Subcutaneous abdominal adipose tissue (tissue), 5 donors: ENCODE measurements around the gene CBX2.

Source experiments
- H3K27ac ChIP-seq: one replicate; pipeline ENCODE4 v1.7.0; 2013; ENCODE audit warnings: low read depth, mild to moderate bottlenecking, inconsistent platforms, low read length, moderate library complexity
- H3K27me3 ChIP-seq, 5 donors: one replicate each; pipeline ENCODE4 v1.7.0; 2013; ENCODE audit warnings: low read length in 5 of 5, inconsistent platforms in 1 of 5; ENCODE audit not compliant: control insufficient read depth in 5 of 5, insufficient read depth in 4 of 5
- H3K36me3 ChIP-seq, 5 donors: one replicate each; pipeline ENCODE4 v1.7.0; 2013; ENCODE audit warnings: low read length in 5 of 5; ENCODE audit not compliant: control insufficient read depth in 5 of 5, insufficient read depth in 5 of 5
- H3K4me1 ChIP-seq, 5 donors: one replicate each; pipeline ENCODE4 v1.7.0; 2013; ENCODE audit warnings: low read length in 5 of 5, mild to moderate bottlenecking in 3 of 5, moderate library complexity in 1 of 5; ENCODE audit not compliant: control insufficient read depth in 5 of 5, insufficient read depth in 5 of 5
- H3K4me3 ChIP-seq, 5 donors: one replicate each; pipeline ENCODE4 v1.7.0; 2013; ENCODE audit warnings: low read length in 5 of 5, low read depth in 1 of 5
- H3K9ac ChIP-seq, 5 donors: one replicate each; pipeline ENCODE4 v1.7.0; 2013; ENCODE audit warnings: low read length in 5 of 5, mild to moderate bottlenecking in 4 of 5, moderate library complexity in 3 of 5
- H3K9me3 ChIP-seq, 5 donors: one replicate each; pipeline ENCODE4 v1.7.0; 2013; ENCODE audit warnings: low read length in 5 of 5; ENCODE audit not compliant: control insufficient read depth in 5 of 5
- donor health status: healthy.
- donor health status: healthy.
- donor health status: healthy.
- donor health status: healthy.
- donor health status: healthy.

The CBX2 gene

GRCh38 chr17:79799538-79800324, 21.8 kb downstream of the CBX2 start:
- Histone ChIP-seq H3K27me3 (peaks cover 62 to 69% (median 67%) of the 10 kb centered on the region in 5 donors), H3K4me3 (peak overlapping the region in 1 of 5 donors; percentile 37), H3K4me1 (peaks cover 3 to 73% (median 63%) of the 10 kb centered on the region in 5 donors), H3K27ac (no peak overlapping the region), H3K36me3 (peaks cover 0 to 4% (median 0%) of the 10 kb centered on the region in 5 donors), H3K9ac (no peak overlapping the region), H3K9me3 (no peaks in the 10 kb centered on the region)

DNA sequence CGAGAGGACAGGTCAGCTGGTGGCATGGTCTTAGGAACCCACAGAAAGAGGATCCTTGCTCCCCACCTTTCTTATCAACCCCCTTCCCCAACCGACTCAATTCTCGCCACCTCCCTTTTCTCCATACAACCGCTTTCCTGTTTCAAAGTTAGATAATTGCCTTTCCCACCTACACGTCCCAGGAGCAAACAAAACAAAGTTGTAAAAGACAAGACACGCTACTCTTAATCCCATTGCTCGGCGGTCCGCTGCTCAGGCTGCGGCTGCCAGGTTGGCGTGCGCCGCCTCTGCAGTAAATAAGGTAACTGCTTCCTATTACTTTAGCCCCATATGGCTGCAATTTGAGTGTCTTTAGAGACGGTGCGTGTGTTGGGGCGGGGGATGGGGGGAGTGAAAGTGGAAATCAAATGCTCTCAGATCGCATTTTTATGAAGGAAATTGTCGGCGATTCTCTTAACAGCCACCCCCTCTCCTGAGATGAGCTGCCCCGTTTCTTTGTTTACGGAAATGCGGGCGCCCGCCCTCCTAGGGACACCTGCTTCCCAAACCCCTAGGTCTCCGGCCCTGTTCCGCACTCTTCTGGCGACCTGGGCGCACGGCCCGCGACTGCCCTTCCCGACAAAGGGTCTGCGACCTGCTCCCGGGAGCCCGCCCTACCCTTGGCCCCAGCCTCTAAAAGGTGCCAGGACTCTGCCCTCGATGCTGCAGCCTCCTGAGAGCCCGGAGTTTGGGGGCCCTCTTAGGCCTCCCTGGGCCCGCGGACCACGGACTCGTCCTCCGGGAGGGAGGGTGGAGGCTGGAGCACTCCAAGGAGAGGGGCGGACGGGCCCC, 22.6 kb downstream of the CBX2 start:
- Histone ChIP-seq H3K27me3 (peaks cover 70 to 77% (median 75%) of the 10 kb centered on the region in 5 donors), H3K9me3 (no peaks in the 10 kb centered on the region), H3K27ac (no peak overlapping the region), H3K4me1 (peaks cover 3 to 76% (median 63%) of the 10 kb centered on the region in 5 donors), H3K4me3 (peak overlapping the region in 3 of 5 donors; percentile 2 to 40 (median 37)), H3K9ac (no peak overlapping the region), H3K36me3 (no peaks in the 10 kb centered on the region)

GRCh38 chr17:79801156-79802038, 23.4 kb downstream of the CBX2 start:
- Histone ChIP-seq H3K4me3 (peak overlapping the region in 1 of 5 donors; percentile 37), H3K27ac (no peak overlapping the region), H3K9me3 (no peaks in the 10 kb centered on the region), H3K27me3 (peaks cover 77 to 85% (median 83%) of the 10 kb centered on the region in 5 donors), H3K4me1 (peaks cover 2 to 69% (median 59%) of the 10 kb centered on the region in 5 donors), H3K9ac (no peak overlapping the region), H3K36me3 (no peaks in the 10 kb centered on the region)

- no peak overlapping the region for H3K9ac ChIP-seq
- no peaks in the 10 kb centered on the region for H3K36me3 ChIP-seq
- no peak overlapping the region for H3K27ac ChIP-seq
- peaks cover 85 to 93% (median 91%) of the 10 kb centered on the region in 5 donors for H3K27me3 ChIP-seq
- H3K9me3 ChIP-seq, result no peaks in the 10 kb centered on the region
- no peak overlapping the region for H3K4me3 ChIP-seq
- peaks cover 2 to 65% (median 57%) of the 10 kb centered on the region in 5 donors for H3K4me1 ChIP-seq
Measured at GRCh38 chr17:79802039-79802735, 24.2 kb downstream of the CBX2 start.

DNA sequence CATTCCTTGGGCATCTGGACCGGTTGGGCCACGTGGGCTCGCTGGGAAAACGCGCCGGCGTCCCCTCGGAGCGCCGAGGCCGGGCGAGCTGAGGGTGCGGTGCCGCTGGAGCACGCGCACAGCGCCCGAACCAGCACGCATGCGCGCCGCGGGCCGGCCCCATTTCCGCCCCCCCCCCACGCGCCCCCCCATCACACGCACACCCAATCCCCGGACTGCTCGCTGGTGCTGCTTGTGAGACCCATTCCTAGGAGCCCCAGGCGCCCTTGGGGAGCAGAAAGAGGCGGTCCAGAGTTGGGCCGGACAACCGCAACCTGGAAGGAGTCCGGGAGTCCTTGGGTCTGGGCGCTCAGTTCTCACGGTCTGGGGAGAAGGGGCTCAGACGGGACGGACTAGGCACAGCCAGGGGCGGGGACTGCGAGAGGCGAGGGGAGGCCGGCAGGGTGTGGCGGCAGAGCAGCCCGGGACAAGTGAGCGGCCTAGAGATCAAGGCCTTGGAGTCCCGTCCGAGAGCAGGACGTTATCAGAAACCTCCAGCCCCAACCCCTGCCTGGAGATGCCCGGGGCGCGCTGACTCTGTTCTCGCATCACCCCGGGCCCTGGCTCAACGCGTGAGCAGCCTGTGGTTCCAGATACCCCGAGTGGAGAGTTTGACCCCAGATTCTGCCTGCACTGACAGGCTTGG, 24.9 kb downstream of the CBX2 start:
- H3K4me1 ChIP-seq, result peaks cover 2 to 62% (median 55%) of the 10 kb centered on the region in 5 donors
- H3K27me3 ChIP-seq, result peaks cover 92 to 99% (median 98%) of the 10 kb centered on the region in 5 donors
- H3K9me3 ChIP-seq, result no peaks in the 10 kb centered on the region
- no peak overlapping the region for H3K9ac ChIP-seq
- no peak overlapping the region for H3K4me3 ChIP-seq
- H3K27ac ChIP-seq, result no peak overlapping the region
- no peaks in the 10 kb centered on the region for H3K36me3 ChIP-seq

GRCh38 chr17:79803421-79803996, 25.6 kb downstream of the CBX2 start:
- peaks cover under 1 to 56% (median 48%) of the 10 kb centered on the region in 5 donors for H3K4me1 ChIP-seq
- no peak overlapping the region for H3K9ac ChIP-seq
- no peak overlapping the region for H3K27ac ChIP-seq
- no peak overlapping the region for H3K4me3 ChIP-seq
- H3K36me3 ChIP-seq, result no peaks in the 10 kb centered on the region
- peaks cover 92 to 99% (median 98%) of the 10 kb centered on the region in 5 donors for H3K27me3 ChIP-seq
- H3K9me3 ChIP-seq, result no peaks in the 10 kb centered on the region

DNA sequence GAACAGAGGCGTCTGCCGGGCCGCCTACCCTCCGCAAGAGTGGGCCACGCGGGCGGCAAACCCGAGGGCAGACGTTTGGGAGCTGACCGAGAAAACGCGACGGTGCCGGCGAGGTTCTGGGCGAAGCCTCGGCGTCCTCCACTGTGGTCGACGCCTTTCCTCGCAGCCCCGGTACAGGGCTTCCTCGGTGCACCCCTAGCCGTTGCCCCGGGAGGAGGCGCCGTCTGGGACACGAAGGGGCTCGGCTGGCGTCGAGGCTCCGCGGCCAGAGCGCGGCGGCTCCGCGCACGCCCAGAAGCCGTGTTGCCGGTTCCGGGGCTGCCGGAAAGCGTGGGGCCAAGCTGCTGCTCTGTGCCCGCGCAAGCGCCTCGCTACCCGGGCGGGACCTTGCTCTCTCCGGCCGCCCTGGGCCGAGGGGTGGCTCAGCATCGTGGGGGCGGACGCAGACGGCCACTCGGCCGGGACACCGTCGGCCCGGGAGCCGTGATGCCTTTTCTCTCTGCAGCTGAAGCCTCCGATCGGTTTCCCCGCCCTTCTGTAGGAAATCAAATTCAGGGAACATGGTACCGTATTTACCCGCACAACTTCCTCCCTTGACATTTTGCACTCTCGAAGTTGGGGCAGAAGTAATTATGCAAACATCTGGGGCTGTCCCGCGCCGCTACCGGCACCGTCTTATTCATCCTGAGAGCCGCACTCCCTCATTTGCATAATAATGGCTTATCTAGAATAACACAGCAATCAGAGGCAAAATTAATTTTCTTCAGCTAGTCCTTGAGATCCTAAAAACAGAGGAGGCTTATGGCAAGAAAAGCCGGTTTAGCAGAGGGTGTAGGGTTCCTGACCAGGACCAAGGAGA, 26.3 kb downstream of the CBX2 start:
- H3K36me3 ChIP-seq, result no peaks in the 10 kb centered on the region
- H3K4me3 ChIP-seq, result peak overlapping the region in 1 of 5 donors; percentile 36
- no peak overlapping the region for H3K27ac ChIP-seq
- H3K27me3 ChIP-seq, result peaks cover 96 to 99% (median 99%) of the 10 kb centered on the region in 5 donors
- no peaks in the 10 kb centered on the region for H3K9me3 ChIP-seq
- no peak overlapping the region for H3K9ac ChIP-seq
- H3K4me1 ChIP-seq, result peaks cover 0 to 51% (median 42%) of the 10 kb centered on the region in 5 donors
